ENCODE results near the gene ZIM2.

ZIM2 gene

DNA sequence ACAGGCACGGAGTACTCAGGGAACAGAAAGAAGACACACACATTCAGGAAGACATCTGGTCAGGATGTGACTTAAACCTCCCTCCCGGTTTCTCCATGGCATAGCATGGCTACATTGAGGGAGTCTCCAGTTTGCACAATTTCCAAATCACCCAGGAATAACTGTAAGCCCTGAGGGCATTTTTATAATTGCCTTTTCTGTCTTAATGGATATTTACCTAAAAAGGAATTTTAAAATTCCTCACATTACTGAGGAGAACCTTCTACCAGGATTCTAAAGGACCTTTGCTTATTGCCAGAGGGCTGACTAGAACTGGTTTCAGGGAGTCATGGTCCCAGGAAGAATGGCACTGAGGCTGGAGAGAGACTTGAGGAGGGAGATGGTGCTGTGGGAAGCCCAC is 21.4 kb downstream of the ZIM2 start:
- DNase-seq (ENCODE audit: low read depth, low spot score), result no peak
- no peak overlapping the region for H3K4me3 ChIP-seq (ENCODE audit: low read length)

DNA sequence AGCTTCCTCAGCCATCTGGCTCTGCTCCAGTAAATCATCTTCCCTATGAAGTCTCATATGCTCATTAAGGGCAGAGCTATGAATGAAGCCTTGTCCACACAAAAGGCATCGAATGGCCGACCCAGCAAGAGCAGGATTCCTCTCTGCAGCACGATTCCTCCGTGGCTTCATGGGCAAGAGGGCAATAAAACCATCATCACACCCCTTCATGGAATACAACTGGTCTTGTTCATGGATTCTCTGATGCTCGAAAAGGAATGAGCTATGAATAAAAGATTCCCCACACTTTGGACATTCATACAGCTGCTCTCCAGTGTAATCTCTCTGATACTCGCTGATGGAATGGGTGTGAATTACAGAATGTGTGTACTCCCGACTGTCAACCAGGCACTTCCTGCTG is 25.9 kb downstream of the ZIM2 start:
- no peak for DNase-seq (ENCODE audit: low read depth, low spot score)
- no peak overlapping the region for H3K4me3 ChIP-seq (ENCODE audit: low read length)

DNA sequence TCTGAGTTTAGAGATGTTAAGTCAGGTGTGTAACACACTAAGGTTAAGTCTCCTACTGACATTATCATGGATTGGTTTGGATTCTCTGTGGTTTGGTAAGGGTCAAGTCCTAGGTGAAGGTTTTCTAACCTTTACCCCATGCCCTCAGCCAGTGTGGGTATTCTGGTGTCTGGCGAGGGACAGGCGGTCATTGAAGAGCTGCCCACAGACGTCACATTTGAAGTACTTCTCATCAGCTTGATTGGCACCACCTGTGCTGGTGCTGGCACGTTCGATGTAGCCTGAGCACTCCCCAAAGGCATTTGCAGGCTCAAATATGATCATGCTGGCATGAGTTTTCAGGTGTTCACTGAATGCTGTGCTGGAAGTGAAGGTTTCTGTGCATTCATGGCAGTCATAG is 27.0 kb downstream of the ZIM2 start:
- no peak overlapping the region for H3K4me3 ChIP-seq (ENCODE audit: low read length)
- DNase-seq (ENCODE audit: low read depth, low spot score), result no peak

DNA sequence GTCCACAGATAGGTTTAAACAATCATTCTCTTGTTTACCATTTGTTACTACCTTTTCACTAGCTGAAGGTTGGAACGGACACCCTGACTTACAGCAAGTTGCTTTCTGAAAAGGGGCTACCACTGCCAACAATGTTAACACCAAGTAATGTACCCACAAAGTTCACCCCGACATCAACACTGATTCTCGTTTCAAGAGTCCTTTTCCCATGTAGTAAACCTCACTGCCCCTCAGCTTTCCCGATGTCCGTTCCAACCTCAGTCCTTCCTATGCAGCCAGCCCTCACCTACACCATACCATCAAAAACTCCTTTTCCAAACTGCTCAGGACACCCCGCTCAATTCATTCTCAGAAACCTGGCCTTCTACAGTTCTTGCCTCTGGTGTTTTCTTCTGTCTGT is 29.0 kb downstream of the ZIM2 start:
- DNase-seq (ENCODE audit: low read depth, low spot score), result no peak
- no peak overlapping the region for H3K4me3 ChIP-seq (ENCODE audit: low read length)

DNA sequence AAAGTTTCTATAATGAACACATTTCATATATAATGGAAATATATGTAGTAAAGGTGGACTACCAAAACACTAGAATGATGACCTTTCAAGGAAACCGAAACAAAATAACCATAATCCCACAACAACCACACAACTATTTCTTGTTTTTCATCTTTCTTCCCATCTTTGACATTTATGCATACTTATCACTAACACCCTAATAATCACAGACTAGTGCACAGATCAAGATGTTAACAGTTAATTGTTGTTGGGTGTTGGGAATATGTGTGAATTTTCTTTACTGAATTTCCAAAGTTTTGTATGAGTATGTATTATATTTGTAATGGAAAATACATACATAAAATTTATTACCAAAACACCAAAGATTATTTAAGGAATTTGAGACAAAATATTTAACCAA is 30.3 kb downstream of the ZIM2 start:
- no peak for DNase-seq (ENCODE audit: low read depth, low spot score)
- no peak overlapping the region for H3K4me3 ChIP-seq (ENCODE audit: low read length)

DNA sequence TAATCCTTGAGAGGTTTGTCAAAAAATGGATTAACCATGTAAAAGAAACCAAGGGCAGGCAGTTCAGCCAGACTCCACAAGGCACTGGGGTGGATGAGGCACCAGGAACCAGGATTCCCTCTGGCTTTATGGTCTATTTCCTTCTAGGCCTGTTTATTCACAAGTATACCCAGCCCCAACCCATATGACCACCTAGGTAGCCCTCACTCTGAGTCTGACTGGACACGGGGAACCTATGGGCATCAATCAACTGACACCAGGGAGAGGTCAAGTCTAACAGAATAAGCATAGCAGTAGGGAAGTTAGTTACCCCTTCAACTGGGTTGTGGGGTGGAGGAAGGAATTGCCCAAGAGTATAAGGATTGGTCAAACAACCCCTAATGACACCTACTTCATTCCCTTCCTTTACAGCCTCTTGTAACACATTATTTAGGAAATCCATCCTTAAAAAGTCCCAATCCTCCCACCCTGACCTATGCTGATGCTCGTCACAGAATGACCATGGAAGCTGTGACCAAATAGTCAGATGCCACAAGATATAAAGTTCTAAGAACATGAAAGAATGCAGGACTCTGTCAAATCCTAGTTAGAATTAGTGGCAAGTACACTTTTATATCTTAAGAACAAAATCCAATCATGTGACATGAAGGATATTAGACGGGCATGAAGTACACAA is 31.7 kb downstream of the ZIM2 start:
- DNase-seq (ENCODE audit: low read depth, low spot score), result no peak
- H3K4me3 ChIP-seq (ENCODE audit: low read length), result no peak overlapping the region

DNA sequence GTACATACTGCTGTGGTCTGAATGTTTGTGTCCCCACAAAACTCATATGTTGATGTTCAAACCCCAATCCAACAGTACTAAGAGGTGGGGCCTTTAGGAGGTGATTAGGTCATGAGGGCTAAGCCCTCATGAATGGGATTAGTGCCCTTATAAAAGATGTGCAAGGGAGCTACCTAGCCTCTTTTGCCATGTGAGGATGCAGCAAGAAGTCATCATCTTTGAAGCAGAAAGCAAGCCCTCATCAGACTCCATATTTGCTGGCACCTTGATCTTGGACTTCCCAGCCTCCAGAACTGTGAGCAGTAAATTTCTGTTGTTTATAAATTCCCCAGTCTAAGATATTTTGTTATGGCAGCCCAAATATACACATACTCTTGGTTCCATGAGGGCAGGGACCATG is 33.9 kb downstream of the ZIM2 start:
- no peak overlapping the region for H3K4me3 ChIP-seq (ENCODE audit: low read length)
- DNase-seq (ENCODE audit: low read depth, low spot score), result no peak

DNA sequence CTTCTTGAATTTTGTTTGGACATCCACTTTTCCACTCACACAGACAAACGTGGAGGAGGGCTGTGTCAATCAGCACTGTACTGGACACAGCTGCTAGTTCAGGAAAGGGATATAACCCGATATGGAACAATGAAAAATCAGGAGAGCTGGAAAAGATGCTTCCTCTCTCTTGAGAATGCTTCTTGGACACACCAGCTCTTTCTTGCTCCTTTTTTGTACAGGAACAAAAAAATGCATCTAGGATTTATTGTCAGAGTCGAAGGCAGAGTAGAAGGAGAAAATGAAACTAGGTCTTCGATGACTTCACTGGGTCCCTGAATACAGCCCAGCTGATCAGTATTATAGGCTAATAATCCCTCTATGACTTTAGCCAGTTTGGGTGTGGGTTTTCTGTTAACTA is 62.2 kb downstream of the ZIM2 start:
- H3K4me3 ChIP-seq (ENCODE audit: low read length), result no peak overlapping the region
- DNase-seq (ENCODE audit: low read depth, low spot score), result no peak

DNA sequence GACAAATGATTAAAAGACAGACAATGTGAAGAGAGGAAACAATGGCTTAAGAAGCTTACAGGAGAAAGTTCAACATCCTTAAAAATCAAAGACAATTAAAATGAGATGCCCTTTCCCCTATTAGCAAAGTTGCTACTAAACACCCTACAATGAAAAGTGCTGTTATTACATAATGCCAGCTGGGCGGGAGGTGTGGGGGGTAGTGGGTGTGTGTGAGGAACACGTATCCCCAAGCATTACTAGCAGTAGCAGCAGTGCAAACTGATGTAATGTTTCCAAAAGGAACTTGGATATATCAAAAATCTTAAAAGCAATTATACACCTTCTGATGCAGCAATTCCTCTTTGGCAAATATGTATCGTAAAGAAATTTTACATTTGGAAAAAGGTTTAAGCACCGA is 70.9 kb downstream of the ZIM2 start:
- no peak for DNase-seq (ENCODE audit: low read depth, low spot score)
- H3K4me3 ChIP-seq (ENCODE audit: low read length), result no peak overlapping the region

DNA sequence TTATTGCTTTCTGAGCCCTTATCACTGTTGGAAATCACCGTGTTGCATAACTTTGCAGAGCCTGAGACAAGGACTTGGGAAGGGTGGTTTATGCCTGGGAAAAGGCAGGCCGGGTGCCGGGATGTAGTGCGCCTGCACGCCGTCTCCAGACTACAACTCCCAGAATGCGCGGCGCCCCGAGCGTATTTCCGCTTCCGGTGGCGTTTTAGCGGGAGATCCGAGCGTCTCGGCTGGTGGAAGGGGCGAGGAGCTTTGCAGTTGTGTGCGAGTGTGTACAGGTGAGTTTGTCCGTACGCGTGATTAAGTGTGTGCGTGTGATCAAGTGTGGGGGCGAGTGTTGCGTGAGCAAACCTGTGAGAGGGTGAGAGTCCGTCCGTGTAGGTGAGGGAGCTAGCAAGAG is 75.4 kb downstream of the ZIM2 start:
- H3K4me3 ChIP-seq (ENCODE audit: low read length), result no peak overlapping the region
- no peak for DNase-seq (ENCODE audit: low read depth, low spot score)

DNA sequence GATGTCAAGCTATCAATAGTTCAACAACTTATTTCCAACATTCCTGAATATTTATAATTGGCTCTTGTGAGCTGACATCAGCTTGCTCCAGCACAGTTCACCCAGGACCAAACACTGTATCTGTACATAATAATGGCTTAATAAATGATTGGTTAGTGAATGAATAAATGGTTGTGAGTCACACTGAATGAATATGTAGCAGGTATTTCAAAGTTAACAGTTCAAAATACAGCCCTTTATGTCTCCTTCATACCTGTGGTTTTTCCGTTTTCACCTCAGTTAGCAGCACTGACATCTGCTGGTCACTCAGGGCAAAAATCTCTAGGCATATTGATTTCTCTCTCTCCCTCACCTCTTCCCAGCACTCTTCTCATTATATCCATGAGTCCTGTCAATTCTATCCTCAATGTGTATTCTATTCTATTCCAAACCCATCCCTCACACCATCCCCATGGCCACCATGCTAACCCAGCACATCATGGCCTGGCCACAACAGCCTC is 76.3 kb downstream of the ZIM2 start:
- H3K4me3 ChIP-seq (ENCODE audit: low read length), result no peak overlapping the region
- DNase-seq (ENCODE audit: low read depth, low spot score), result no peak

DNA sequence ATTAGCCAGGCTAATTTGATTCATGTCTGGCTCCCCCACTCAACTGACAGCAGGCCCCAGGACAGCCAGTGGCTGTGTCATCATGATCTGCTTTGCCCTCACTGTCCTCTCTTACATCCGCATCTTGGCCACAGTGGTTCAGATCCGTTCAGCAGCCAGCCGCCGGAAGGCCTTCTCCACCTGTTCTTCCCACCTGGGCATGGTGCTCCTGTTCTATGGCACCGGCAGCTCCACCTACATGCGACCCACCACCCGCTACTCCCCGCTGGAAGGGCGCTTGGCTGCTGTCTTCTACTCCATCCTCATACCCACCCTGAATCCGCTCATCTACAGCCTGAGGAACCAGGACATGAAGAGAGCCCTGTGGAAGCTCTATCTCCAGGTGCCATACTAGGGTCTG is 79.7 kb downstream of the ZIM2 start:
- DNase-seq (ENCODE audit: low read depth, low spot score), result no peak
- no peak overlapping the region for H3K4me3 ChIP-seq (ENCODE audit: low read length)

DNA sequence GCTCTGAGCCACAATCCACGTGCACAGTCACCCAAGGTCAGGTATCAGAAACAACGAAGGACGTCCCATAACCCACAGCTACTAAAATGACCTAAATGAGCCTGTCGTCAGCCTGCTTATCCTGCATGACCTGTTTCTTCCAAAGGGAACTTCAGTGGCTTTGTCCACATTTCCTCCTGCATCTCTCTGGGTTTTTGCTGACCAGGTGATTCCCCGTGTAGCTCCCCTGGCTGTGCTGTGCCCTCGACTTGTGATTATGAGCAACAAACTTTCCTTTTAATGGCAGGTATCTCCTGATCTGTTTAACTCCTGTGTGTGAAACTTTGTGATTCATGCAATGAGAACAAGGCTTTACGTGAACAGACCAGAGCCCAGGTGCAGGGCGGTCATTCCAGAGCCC is 81.0 kb downstream of the ZIM2 start:
- no peak overlapping the region for H3K4me3 ChIP-seq (ENCODE audit: low read length)
- DNase-seq (ENCODE audit: low read depth, low spot score), result no peak

DNA sequence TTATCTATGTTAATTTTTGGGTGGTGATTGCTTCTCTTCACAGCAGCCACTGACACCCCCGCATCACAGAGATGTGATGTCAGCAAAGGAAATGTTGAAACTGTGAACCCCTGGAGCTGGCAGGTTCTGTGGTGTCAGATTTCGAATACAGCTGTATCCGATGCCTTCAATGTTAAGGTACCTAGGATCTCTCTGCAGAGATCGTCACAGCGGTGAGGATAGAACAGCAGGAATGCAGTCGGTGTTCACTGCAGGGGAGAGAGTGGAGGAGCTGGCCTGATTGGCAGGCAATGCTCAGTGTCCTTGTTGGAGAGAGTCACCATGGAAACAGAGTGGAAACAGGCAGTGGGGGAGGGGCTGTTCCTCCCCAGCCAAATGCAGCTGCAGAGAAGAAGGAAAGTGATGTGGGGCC is 89.4 kb downstream of the ZIM2 start:
- H3K4me3 ChIP-seq (ENCODE audit: low read length), result no peak overlapping the region
- DNase-seq (ENCODE audit: low read depth, low spot score), result no peak

DNA sequence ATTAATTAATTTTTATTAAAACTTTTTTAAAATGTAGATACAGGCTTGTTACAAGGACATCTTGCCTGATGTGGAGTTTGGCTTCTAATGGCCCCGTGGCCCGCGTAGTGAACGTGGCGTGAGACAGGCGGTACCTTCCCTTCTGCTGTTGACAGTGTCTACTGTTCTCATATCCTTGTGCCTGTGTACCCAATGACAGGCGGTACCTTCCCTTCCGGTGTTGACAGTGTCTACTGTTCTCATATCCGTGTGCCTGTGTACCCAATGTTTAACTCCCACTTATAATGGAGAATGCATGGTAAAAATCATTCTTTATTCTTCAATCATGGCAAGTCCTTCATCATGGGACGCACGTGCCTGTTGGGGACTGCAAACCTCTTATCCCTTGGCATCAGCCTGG is 89.9 kb downstream of the ZIM2 start:
- no peak overlapping the region for H3K4me3 ChIP-seq (ENCODE audit: low read length)
- DNase-seq (ENCODE audit: low read depth, low spot score), result no peak

DNA sequence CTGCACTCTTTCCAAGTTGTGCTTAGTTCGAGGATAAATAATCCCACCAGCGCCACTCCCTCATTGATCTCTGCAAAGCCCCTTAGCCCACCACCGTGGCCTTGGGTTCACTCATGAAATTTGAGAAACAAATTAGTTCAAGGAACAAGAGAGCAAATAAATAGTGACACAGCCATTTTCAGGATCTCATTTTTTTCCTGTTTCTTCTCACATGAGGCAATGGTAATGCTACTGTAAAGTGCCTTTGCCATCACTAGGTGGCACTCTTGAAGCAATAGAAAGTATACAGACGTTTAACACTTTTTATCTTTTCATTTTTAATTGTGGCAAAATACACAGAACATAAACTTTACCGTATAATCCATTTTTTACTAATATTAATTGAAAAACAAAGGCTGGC is 92.1 kb downstream of the ZIM2 start:
- no peak overlapping the region for H3K4me3 ChIP-seq (ENCODE audit: low read length)
- peak; percentile 12 for DNase-seq (ENCODE audit: low read depth, low spot score)

DNA sequence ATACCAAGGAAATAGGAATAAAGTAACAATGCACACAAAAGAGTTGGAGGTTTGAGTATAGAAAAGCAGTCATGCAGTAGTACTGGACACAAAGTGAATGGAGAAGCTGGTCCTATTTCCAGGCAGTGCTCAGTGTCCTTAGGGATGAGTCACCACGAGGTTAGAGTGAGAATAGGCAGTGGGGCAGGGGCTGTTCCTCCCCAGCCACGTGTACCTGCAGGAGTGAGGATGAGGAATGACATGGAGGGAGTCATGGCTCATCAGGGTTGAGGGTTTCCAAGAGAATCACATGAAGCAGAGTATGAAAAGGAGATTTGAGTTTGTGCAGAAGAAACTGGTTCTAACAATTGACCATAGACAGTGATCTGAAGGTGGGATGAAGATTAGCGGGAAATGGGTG is 94.2 kb downstream of the ZIM2 start:
- H3K4me3 ChIP-seq (ENCODE audit: low read length), result no peak overlapping the region
- no peak for DNase-seq (ENCODE audit: low read depth, low spot score)

DNA sequence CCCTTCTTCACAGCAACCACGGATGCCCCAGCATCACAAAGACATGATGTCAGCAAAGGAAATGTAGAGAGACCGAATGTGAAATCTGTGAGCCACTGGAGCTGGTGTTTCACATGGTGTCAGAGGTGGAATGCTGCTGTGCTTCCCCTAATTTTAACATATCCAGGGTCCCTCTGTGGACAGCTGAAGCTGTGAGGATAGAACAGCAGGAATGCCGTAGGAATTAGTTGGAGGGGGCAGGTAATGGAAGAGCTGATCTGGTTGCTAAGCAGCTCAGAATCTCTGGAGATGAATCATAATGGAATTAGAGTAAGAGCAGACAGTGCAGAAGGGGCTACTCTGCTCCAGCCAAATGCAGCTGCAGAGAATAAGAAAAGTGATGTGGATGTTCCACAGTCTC is 100.0 kb downstream of the ZIM2 start:
- no peak for DNase-seq (ENCODE audit: low read depth, low spot score)
- no peak overlapping the region for H3K4me3 ChIP-seq (ENCODE audit: low read length)

DNA sequence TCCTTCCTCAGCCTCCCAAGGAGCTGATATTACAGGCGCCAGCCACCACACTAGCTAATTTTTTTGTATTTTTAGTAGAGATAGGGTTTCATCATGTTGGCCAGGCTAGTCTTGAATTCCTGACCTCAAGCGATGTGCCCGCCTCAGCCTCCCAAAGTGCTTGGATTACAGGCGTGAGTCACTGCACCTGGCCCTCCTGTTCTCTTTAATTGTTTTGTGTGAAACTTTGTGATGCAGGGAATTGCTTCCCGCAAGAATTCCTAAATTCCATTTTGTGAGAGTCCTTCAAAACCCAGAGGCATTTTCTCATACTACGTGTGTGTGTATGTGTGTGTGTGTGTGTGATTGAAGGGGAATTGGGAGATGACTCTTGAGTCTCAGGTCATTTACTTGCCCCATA is 104.0 kb downstream of the ZIM2 start:
- no peak for DNase-seq (ENCODE audit: low read depth, low spot score)
- no peak overlapping the region for H3K4me3 ChIP-seq (ENCODE audit: low read length)

DNA sequence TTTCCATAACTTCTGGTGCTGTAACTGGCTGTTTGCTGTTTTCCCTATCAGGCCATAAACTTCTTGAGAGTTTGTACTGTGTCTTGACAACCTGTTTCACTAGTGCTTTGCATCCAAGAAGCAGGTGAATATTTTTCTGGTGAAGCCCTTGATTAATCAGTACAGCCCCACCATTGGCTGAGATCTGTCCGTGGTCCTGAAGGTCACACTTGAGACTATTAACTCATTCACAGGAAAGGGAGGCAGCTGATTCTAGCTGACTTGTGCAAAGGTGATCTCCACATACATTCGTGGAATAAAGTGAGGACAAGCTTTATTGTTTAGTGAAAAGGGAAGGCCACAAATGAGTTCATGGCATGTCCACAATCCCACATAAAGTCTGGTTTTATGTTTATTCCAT is 107.5 kb downstream of the ZIM2 start:
- H3K4me3 ChIP-seq (ENCODE audit: low read length), result no peak overlapping the region
- peak; percentile 1 for DNase-seq (ENCODE audit: low read depth, low spot score)

DNA sequence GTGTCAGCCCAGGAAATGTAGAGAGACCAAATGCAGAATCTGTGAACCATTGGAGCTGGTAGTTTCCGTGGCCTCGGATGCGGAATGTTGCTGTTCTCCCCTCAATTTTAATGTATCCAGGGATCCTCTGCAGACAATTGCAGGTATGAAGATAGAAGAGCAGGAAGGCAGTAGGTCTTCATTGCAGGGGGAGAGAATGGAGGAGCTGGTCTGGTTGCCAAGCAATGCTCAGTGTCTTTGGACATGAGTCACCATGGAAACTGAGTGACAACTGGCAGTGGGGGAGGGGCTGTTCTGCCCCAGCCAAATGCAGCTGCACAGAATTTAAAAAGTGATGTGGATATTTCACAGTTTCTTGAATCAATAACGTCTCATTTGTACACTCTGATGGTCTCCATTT is 112.8 kb downstream of the ZIM2 start:
- no peak overlapping the region for H3K4me3 ChIP-seq (ENCODE audit: low read length)
- DNase-seq (ENCODE audit: low read depth, low spot score), result no peak

All from Jurkat, Clone E6-1 (cell line).